Measurements from ENCODE around the gene PPIA. TPM values are rescaled to one million over a fixed set of nuclear protein-coding genes. Genes with fewer than 3 reads are reported as not detected.

PPIA gene
- total RNA-seq, 1 experiment from 2014 or later = 2,409 TPM

DNA sequence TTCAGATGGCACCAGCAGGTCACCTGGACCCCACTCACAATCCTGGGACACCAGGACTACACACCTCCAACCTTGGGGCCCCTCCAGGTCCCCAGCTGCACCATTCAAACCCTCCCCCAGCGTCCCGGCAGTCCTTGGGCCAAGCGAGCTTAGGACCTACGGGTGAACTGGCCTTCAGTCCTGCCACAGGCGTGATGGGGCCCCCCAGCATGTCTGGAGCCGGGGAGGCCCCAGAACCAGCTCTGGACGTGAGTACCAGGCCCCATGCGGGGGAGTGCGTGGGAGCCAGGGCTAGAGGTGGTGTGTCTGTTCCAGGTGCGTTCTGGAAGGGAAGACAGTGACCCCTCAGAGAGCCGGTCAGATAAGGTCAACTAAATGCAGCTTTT lies 30.1 kb upstream of the PPIA start:
- H2BK5ac ChIP-seq (ENCODE audit: insufficient read length, low read length) = no peak overlapping the region
- no peak overlapping the region for H2AK5ac ChIP-seq (ENCODE audit: insufficient read length, low read length)
- H3K4me2 ChIP-seq (ENCODE audit: insufficient read depth, insufficient read length, low read length) = no peak overlapping the region
- H3K9me3 ChIP-seq (ENCODE audit: control insufficient read depth, low read depth, low read length) = no peaks in the 10 kb centered on the region
- no peak overlapping the region for H2BK20ac ChIP-seq (ENCODE audit: low read depth, low read length, poor library complexity, severe bottlenecking)
- H3K27ac Mint-ChIP-seq = no peak overlapping the region
- no peaks in the 10 kb centered on the region for H3K4me1 ChIP-seq (ENCODE audit: insufficient read depth, low read length)
- H2BK12ac ChIP-seq (ENCODE audit: insufficient read length, low read depth, low read length) = no peak overlapping the region
- no peaks in the 10 kb centered on the region for H3K27me3 ChIP-seq (ENCODE audit: insufficient read depth, low read length)
- H3K4me1 Mint-ChIP-seq = peaks cover 11 to 19% of the 10 kb centered on the region in 2 experiments
- DNase-seq = no peak
- no peak overlapping the region for H4K91ac ChIP-seq (ENCODE audit: insufficient read length, low read depth, low read length)
- H3K4me3 Mint-ChIP-seq = no peak overlapping the region
- H3K9me3 Mint-ChIP-seq = peaks cover 0 to 4% of the 10 kb centered on the region in 2 experiments; a peak in 1 of 5 replicates
- no peak overlapping the region for H3K18ac ChIP-seq (ENCODE audit: insufficient read length, low read depth, low read length)
- no peak overlapping the region for H3K27ac ChIP-seq (ENCODE audit: insufficient read length, low read depth, low read length)
- no peak overlapping the region for H3K23ac ChIP-seq (ENCODE audit: insufficient read length, low read depth, low read length)
- H3K56ac ChIP-seq (ENCODE audit: insufficient read length, low read depth, low read length) = no peak overlapping the region
- no peaks in the 10 kb centered on the region for H3K79me1 ChIP-seq (ENCODE audit: insufficient read depth, low read depth, low read length, poor library complexity, severe bottlenecking)
- H4K5ac ChIP-seq (ENCODE audit: insufficient read length, low read depth, low read length) = no peak overlapping the region
- H3K4ac ChIP-seq (ENCODE audit: low read depth, low read length) = no peak overlapping the region
- no peaks in the 10 kb centered on the region for H3K79me2 ChIP-seq (ENCODE audit: insufficient read depth, low read length)
- no peaks in the 10 kb centered on the region for H4K20me1 ChIP-seq (ENCODE audit: control insufficient read depth, insufficient read depth, insufficient read length)
- TF ChIP-seq, protein P1, sequence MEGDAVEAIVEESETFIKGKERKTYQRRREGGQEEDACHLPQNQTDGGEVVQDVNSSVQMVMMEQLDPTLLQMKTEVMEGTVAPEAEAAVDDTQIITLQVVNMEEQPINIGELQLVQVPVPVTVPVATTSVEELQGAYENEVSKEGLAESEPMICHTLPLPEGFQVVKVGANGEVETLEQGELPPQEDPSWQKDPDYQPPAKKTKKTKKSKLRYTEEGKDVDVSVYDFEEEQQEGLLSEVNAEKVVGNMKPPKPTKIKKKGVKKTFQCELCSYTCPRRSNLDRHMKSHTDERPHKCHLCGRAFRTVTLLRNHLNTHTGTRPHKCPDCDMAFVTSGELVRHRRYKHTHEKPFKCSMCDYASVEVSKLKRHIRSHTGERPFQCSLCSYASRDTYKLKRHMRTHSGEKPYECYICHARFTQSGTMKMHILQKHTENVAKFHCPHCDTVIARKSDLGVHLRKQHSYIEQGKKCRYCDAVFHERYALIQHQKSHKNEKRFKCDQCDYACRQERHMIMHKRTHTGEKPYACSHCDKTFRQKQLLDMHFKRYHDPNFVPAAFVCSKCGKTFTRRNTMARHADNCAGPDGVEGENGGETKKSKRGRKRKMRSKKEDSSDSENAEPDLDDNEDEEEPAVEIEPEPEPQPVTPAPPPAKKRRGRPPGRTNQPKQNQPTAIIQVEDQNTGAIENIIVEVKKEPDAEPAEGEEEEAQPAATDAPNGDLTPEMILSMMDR (conservative IDR thresholded peaks at IDR 0.05) = no peak
- H3T11ph ChIP-seq (ENCODE audit: low read length) = no peak overlapping the region
- H2BK15ac ChIP-seq (ENCODE audit: low read depth, low read length) = no peak overlapping the region
- H2AFZ ChIP-seq (ENCODE audit: low read length) = no peak overlapping the region
- H3K36me3 Mint-ChIP-seq (ENCODE audit: insufficient read depth in 1 of 3, low read depth in 3 of 3) = peaks cover 38 to 78% (median 74%) of the 10 kb centered on the region in 3 experiments; a peak in 6 of 7 replicates
- H3K27me3 Mint-ChIP-seq (ENCODE audit: low read depth) = peaks cover 3% of the 10 kb centered on the region
- H3K14ac ChIP-seq (ENCODE audit: insufficient read depth, low read length) = no peak overlapping the region
- WGBS (ENCODE audit: extremely low coverage, insufficient read length, low lambda C conversion rate) = no CpG with 5 or more reads among the region's 11 CpGs
- H3K23me2 ChIP-seq (ENCODE audit: insufficient read length, low read depth, low read length, poor library complexity, severe bottlenecking) = no peaks in the 10 kb centered on the region
- no peak overlapping the region for H3K9ac ChIP-seq (ENCODE audit: extremely low read depth, insufficient read length, low read length)
- no peak overlapping the region for H4K8ac ChIP-seq (replicated peaks; ENCODE audit: insufficient read length, low read depth, low read length)
- H2BK120ac ChIP-seq (ENCODE audit: low read depth, low read length, poor library complexity, severe bottlenecking) = no peak overlapping the region

Data from H9 (cell line).